GM18867 (cell line): Measurements from ENCODE around the gene FURIN.
"Not testable (repeated sequence)": the region's sequence is repeated elsewhere in the genome, so short reads cannot be mapped to it uniquely, and the experiment has no call there.

ENCODE experiments used
- ATAC-seq: cut with Tn5 transposase; IDR thresholded peaks from one replicate; pipeline ENCODE4 v1.9.1; 2021; ENCODE audit warnings: mild to moderate bottlenecking, moderate library complexity; ENCODE audit not compliant: unreplicated experiment

Gene FURIN

GRCh38 chr15:90868261-90868689 is at the start of gene FURIN:
Gene FURIN (plus strand): TSS chr15:90868588. CDS start chr15:90875741, 7,153 bp downstream.
- no peak for ATAC-seq

- ATAC-seq = no peak
Measured at GRCh38 chr15:90819390-90819789, 49.0 kb upstream of the FURIN start.

GRCh38 chr15:90819850-90820249 is 48.5 kb upstream of the FURIN start:
- no peak for ATAC-seq

GRCh38 chr15:90820481-90820880 is 47.9 kb upstream of the FURIN start:
- no peak for ATAC-seq

GRCh38 chr15:90822204-90822955 is 46.0 kb upstream of the FURIN start:
- ATAC-seq = no peak

- no peak for ATAC-seq
Measured at GRCh38 chr15:90823455-90823974, 44.9 kb upstream of the FURIN start.

- ATAC-seq = not testable (repeated sequence)
Measured at GRCh38 chr15:90825115-90825899, 43.1 kb upstream of the FURIN start.

- ATAC-seq = not testable (repeated sequence)
Measured at GRCh38 chr15:90826206-90826885, 42.0 kb upstream of the FURIN start.

- ATAC-seq = no peak
Measured at GRCh38 chr15:90826886-90827435, 41.4 kb upstream of the FURIN start.

- ATAC-seq = no peak
Measured at GRCh38 chr15:90828111-90828510, 40.3 kb upstream of the FURIN start.

- ATAC-seq = no peak
Measured at GRCh38 chr15:90829126-90829525, 39.3 kb upstream of the FURIN start.

- no peak for ATAC-seq
Measured at GRCh38 chr15:90829942-90830440, 38.4 kb upstream of the FURIN start.

- ATAC-seq = no peak
Measured at GRCh38 chr15:90834626-90835025, 33.8 kb upstream of the FURIN start.

GRCh38 chr15:90836296-90836871 is 32.0 kb upstream of the FURIN start:
- no peak for ATAC-seq

GRCh38 chr15:90837094-90837493 is 31.3 kb upstream of the FURIN start:
- ATAC-seq = no peak

GRCh38 chr15:90838139-90838538 is 30.2 kb upstream of the FURIN start:
- ATAC-seq = no peak

- ATAC-seq = no peak
Measured at GRCh38 chr15:90838544-90838943, 29.8 kb upstream of the FURIN start.

GRCh38 chr15:90839187-90840071 is 29.0 kb upstream of the FURIN start:
- peak; percentile 48 for ATAC-seq

GRCh38 chr15:90840157-90840855 is 28.1 kb upstream of the FURIN start:
- no peak for ATAC-seq
